NCI-H748 (cell line): ENCODE measurements around the gene MUTYH.
"Not testable (repeated sequence)": the region's sequence is repeated elsewhere in the genome, so short reads cannot be mapped to it uniquely, and the experiment has no call there.

Experiments used
- DNase-seq: peaks from one replicate; lab custom pipeline; 2025; ENCODE audit not compliant: unreplicated experiment; lab: John Stamatoyannopoulos, UW

Gene MUTYH

DNA sequence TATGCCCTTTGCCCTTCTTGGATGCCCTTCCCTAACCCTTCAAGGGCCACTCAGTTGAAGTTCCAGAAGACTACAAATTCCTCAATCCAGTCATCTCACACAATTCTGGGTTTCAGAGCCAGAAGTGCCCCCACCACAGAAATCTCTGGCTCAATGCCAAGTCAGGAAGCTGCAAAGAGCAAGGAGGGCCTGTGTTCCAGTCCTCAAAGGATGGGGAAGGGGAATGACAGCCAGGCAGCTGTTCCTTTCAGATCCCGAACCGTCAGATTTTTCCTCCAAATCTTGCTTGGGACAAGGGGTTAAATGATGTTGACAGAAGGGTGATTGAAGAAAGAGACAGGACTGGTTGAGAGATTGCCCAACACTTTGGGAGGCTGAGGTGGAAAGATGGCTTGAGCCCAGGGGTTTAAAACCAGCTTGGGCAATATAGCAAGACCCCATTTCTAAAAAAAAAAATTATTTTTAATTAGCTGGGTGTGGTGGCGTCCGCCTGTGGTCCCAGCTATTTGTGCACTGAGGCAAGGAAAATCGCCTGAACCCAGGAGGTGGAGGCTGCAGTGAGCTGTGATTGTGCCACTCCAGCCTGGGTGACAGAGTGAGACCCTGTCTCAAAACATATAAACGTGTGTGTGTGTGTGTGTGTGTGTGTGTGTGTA, 14.3 kb downstream of the MUTYH start:
- peak; percentile 35 for DNase-seq

DNA sequence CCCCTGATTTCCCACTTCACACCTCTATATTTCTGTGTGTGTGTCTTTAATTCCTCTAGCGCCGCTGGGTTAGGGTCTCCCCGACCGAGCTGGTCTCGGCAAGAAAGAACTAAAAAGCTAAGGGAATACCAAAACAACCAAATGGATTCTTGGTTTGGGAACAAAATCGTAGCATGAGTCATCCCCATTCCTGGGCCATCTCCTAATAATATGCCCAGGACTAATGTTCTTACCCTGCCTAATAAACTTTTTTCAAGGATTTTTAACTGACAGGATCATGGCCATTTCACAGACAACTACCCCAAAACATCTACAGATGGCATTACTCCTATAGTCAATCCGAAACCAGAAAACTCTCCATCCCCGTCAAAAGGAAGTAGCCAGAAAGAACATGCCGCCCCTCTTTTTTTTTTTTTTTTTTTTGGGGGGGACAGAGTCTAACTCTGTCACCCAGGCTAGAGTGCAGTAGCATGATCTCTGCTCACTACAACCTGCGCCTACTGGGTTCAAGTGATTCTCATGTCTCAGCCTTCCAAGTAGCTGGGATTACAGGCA, 17.7 kb downstream of the MUTYH start:
- no peak for DNase-seq

DNA sequence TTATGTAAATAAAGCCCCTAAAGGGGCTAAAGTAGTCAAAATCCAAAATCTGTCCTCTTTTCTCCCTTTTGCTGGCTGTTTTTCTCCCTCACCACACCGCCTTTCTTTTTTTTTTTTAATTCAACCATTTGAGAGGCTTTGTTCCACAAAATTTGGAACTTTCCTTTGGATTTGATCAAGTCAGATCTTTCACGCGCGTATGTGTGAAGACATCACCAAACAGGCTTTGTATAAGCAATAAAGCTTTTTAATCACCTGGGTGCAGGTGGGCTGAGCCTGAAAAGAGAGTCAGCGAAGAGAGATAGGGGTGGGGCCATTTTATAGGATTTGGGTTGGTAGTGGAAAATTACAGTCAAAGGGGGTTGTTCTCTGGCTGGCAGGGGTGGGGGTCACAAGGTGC, 18.8 kb downstream of the MUTYH start:
- no peak for DNase-seq

- no peak for DNase-seq
Observed at GRCh38 chr1:45319761-45320160, 20.5 kb downstream of the MUTYH start.

DNA sequence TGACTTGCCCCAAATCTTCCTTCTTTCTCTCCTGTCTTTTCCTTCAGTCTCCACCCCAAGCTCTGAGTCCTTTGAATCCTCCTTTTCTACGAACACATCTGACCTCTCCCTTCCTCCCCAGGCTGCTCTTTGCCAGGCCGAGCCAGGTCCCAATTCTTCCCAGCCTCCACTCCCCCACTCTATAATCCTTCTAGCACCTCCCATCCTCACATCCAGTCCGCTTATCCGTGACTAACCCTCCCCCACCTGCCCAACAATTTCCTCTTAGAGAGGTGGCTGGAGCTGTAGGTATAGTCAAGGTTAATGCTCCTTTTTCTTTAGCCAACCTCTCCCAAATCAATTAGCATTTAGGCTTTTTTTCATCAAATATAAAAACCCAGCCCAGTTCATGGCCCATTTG, 23.1 kb downstream of the MUTYH start:
- no peak for DNase-seq

DNA sequence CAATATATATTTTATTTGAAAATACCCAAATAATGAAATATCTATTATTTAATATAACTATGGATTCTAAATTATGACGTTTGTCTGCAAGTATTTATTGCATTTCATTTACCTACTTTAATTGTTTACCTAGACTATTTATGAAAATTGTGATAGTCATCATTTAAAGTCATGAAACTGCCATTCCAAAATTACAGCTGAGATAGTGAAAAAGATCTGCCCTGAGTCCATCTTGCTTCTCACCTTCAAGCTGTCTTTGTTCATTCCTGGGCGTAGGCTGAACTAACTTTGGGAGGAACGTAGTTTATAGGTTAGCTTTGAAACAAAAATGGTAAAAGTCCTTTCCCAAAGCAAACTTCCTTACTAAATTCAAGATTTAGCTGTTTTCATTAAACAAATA, 26.0 kb downstream of the MUTYH start:
- DNase-seq: no peak

- no peak for DNase-seq
Observed at GRCh38 chr1:45306905-45307304, 33.3 kb downstream of the MUTYH start.

DNA sequence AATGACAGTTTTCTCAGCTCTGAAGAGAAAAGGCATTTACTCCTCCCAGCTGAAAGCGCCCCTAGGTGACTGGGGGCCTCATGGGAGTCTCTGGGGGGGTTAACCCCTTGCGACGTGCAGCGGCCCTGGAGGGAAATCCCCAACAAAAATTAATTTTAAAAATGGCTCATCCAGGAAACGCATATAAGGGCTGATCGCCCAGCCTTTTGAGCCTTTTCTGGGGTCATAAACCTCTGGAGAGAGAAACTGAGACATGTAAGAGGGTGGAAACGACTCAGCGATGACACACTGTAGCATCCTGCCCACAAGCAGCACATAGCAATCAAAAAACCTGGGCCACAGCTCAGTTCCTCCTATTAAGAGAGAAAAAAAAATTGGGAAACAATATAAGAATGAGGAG, 33.9 kb downstream of the MUTYH start:
- DNase-seq: no peak

DNA sequence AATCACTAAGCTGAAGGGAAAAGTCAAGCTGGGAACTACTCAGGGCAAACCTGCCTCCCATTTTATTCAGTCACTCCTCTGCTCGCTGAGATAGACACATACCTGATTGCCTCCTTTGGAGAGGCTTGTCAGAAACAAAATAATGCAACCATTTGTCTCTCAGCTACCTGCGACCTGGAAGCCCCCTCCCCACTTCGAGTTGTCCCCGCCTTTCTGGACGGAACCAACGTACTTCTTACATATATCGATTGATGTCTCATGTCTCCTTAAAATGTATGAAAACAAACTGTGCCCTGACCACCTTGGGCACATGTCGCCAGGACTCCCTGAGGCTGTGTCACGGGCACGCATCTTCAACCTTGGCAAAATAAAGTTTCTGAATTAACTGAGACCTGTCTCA, 35.0 kb downstream of the MUTYH start:
- no peak for DNase-seq

DNA sequence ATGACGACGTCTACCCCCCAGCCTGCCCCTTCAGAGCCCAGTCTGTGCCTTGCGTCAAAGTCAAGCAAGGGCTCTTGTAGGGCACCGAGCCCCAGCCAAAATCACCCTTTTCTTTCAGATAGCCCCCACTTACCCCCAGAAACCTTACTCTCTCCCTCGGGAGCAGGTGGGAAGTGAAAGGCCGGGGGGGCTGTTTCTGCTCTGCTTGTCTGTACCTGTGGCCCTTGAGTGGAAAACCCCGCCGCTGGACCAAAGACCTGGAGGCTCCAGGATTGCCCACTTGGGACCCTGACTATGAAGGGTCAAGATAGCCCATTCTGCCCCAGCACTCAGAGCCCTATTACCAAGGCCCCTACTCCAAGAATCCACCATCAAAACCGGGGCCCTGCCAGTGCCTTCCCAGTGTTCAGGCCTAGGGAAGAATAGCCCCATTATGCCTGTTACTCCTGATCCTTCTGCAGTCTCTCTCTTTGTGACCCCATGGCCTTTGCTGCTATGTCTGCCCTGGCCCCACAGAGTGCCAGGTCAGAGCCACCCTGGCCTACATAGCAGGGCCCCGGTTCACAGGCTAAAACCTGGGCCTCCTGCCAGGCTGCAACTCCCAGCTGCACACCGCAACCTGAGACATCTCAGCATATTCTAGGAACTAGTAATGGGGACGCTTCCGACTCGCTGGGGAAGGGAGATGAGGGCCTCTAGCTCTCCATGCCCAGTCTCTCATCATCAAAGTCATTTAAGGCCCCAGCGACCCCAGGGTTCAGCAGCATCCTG, 35.7 kb downstream of the MUTYH start:
- DNase-seq: no peak

- DNase-seq: peak; percentile 97
Observed at GRCh38 chr1:45303520-45304310, 36.5 kb downstream of the MUTYH start.

DNA sequence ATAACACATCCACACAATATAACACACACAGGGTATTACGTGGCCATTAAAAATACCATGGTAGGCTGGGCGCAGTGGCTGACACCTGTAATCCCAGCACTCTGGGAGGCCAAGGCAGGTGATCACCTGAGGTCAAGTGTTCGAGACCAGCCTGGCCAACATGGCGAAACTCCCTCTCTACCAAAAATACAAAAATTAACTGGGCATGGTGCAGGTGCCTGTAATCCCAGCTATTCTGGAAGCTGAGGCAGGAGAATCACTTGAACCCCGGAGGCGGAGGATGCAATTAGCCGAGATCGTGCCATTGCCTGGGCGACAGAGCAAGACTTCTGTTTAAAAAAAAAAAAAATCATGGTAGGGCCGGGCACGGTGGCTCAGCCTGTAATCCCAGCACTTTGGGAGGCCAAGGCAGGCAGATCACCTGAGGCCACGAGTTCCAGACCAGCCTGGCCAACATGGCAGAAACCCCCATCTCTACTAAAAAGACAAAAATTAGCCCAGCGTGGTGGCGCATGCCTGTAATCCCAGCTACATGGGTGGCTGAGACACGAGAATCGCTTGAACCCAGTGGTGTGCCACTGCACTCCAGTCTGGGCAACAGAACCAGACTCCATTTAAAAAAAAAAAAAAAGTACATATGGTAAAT, 37.6 kb downstream of the MUTYH start:
- no peak for DNase-seq

DNA sequence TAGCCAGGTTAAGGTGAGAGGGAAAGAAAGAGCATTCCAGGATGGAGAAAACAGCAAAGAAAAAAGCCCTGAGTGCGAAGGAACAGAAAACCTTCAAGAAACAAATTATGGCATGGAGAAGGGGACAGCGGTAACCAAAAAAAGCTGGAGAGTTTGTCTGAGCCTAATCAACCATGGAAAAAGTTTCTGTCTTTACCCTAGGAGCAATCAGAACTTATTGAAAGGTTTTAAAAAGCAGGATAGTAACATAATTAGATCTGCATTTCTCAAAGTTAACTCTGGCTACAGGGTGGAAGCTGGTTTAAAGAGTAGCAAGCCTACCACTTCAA, 39.6 kb downstream of the MUTYH start:
- no peak for DNase-seq

- peak; percentile 84 for DNase-seq
Observed at GRCh38 chr1:45299981-45300668, 40.1 kb downstream of the MUTYH start.

DNA sequence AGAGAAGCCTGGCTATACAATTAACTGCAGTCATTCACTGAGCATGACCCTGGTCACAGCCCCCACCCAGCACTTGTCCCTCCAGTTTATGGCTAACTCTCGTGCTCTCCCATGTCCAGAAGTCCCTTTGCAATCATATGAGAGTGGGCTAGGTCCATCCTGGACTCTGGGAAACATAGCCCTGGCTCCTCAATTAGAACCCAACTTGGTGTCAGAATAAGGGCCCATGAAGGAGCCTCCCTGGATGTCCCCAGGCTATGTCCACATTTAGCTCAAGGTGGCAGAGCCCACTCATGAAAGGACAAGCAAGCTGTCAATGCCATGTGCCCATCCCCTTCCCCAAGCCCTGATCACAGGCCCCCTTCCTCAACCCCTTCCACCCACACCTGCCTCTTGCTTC, 40.9 kb downstream of the MUTYH start:
- DNase-seq: no peak

GRCh38 chr1:45297666-45298356, 42.4 kb downstream of the MUTYH start:
- DNase-seq: peak; percentile 60

DNA sequence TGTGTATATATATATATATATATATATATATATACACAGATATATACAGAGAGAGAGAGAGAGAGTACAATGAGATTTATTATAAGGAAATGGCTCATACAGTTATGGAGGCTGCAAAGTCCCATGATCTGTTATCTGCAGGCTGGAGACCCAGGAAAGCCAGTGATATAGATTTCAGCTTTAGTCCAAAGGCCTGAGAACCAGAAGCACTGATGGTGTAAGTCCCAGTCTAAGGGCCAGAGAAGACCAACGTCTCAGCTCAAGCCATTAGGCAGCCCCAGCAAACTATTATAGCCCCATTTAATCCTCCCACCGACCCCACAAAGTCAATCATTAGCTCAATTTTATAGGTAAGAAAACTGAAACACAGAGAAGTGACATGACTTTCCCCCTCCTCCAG, 48.5 kb downstream of the MUTYH start:
- DNase-seq: no peak

DNA sequence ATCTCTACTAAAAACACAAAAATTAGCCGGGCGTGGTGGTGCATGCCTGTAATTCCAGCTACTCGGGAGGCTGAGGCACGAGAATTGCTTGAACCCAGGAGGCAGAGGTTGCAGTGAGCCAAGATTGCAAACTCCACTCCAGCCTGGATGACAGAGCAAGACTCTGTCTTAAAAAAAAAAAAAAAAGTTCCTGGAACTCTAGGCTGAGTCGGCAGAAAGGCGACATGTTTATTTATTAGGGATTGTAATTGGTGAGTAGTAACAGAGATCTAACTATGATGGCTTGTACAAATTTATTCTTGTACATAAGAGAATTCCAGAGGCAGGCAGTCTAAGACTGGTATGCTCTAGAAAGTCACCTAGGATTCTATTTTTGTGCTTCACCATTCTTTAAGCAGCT, 49.2 kb downstream of the MUTYH start:
- not testable (repeated sequence) for DNase-seq

GRCh38 chr1:45286521-45286920, 53.7 kb downstream of the MUTYH start:
- not testable (repeated sequence) for DNase-seq

- not testable (repeated sequence) for DNase-seq
Observed at GRCh38 chr1:45284858-45285257, 55.4 kb downstream of the MUTYH start.
